ENCODE data around the gene GPSM1. TPM values are rescaled to one million over a fixed set of nuclear protein-coding genes. Genes with fewer than 3 reads are reported as not detected.

GPSM1 gene
- total RNA-seq, 1 experiment from 2014 or later = 24.7 TPM

DNA sequence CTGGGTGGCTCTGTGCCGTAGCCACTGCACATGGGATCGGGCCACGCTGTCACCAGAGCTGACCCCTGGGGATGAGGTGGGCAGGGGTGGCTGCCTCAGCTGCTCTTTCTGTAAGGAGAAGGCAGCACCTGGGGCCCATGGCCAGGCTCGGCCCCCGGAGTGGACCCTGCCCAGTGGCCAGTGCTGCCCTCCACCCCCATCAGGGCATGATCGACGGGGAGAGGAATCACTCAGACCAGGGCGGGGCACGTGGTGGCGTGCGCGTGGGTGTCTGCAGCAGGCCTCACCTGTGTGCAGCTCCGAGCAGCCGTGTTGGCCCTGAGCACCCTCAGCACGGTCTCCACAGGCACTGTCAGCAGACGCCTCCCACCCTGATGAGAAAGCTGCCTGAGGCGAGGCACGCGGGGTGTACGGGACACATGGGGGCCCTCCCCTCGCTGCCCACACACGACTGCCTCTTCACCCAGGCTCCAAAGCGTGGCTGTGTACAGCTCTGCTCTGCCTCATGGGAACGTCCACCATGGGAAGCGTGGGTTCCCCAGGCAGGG, 54.7 kb downstream of the GPSM1 start:
- H3K4ac ChIP-seq (ENCODE audit: low read depth, low read length) = no peak overlapping the region
- WGBS (ENCODE audit: extremely low coverage, insufficient read length, low lambda C conversion rate) = no CpG with 5 or more reads among the region's 25 CpGs
- H2BK15ac ChIP-seq (ENCODE audit: low read depth, low read length) = no peak overlapping the region
- no peak overlapping the region for H2AK5ac ChIP-seq (ENCODE audit: insufficient read length, low read length)
- H3K9me3 Mint-ChIP-seq = no peaks in the 10 kb centered on the region
- H3K4me1 Mint-ChIP-seq = no peaks in the 10 kb centered on the region
- H4K8ac ChIP-seq (replicated peaks; ENCODE audit: insufficient read length, low read depth, low read length) = no peak overlapping the region
- H4K20me1 ChIP-seq (ENCODE audit: control insufficient read depth, insufficient read depth, insufficient read length) = no peaks in the 10 kb centered on the region
- DNase-seq = no peak
- no peak overlapping the region for H2BK12ac ChIP-seq (ENCODE audit: insufficient read length, low read depth, low read length)
- no peak overlapping the region for H3K4me2 ChIP-seq (ENCODE audit: insufficient read depth, insufficient read length, low read length)
- H2AFZ ChIP-seq (ENCODE audit: low read length) = no peak overlapping the region
- H4K5ac ChIP-seq (ENCODE audit: insufficient read length, low read depth, low read length) = no peak overlapping the region
- no peak overlapping the region for H2BK20ac ChIP-seq (ENCODE audit: low read depth, low read length, poor library complexity, severe bottlenecking)
- H3K9ac ChIP-seq (ENCODE audit: extremely low read depth, insufficient read length, low read length) = no peak overlapping the region
- TF ChIP-seq, protein P1, sequence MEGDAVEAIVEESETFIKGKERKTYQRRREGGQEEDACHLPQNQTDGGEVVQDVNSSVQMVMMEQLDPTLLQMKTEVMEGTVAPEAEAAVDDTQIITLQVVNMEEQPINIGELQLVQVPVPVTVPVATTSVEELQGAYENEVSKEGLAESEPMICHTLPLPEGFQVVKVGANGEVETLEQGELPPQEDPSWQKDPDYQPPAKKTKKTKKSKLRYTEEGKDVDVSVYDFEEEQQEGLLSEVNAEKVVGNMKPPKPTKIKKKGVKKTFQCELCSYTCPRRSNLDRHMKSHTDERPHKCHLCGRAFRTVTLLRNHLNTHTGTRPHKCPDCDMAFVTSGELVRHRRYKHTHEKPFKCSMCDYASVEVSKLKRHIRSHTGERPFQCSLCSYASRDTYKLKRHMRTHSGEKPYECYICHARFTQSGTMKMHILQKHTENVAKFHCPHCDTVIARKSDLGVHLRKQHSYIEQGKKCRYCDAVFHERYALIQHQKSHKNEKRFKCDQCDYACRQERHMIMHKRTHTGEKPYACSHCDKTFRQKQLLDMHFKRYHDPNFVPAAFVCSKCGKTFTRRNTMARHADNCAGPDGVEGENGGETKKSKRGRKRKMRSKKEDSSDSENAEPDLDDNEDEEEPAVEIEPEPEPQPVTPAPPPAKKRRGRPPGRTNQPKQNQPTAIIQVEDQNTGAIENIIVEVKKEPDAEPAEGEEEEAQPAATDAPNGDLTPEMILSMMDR (conservative IDR thresholded peaks at IDR 0.05) = no peak
- no peak overlapping the region for H3K18ac ChIP-seq (ENCODE audit: insufficient read length, low read depth, low read length)
- no peak overlapping the region for H3K14ac ChIP-seq (ENCODE audit: insufficient read depth, low read length)
- H4K91ac ChIP-seq (ENCODE audit: insufficient read length, low read depth, low read length) = no peak overlapping the region
- H3K27ac ChIP-seq (ENCODE audit: insufficient read length, low read depth, low read length) = no peak overlapping the region
- H3K27ac Mint-ChIP-seq = no peak overlapping the region
- H3T11ph ChIP-seq (ENCODE audit: low read length) = no peak overlapping the region
- no peaks in the 10 kb centered on the region for H3K79me1 ChIP-seq (ENCODE audit: insufficient read depth, low read depth, low read length, poor library complexity, severe bottlenecking)
- no peaks in the 10 kb centered on the region for H3K9me3 ChIP-seq (ENCODE audit: control insufficient read depth, low read depth, low read length)
- no peaks in the 10 kb centered on the region for H3K4me1 ChIP-seq (ENCODE audit: insufficient read depth, low read length)
- no peaks in the 10 kb centered on the region for H3K27me3 Mint-ChIP-seq (ENCODE audit: low read depth)
- no peak overlapping the region for H3K4me3 Mint-ChIP-seq
- H3K27me3 ChIP-seq (ENCODE audit: insufficient read depth, low read length) = no peaks in the 10 kb centered on the region
- no peak overlapping the region for H3K23ac ChIP-seq (ENCODE audit: insufficient read length, low read depth, low read length)
- no peak overlapping the region for H2BK5ac ChIP-seq (ENCODE audit: insufficient read length, low read length)
- peaks cover 17 to 57% (median 44%) of the 10 kb centered on the region in 3 experiments; a peak in 6 of 7 replicates for H3K36me3 Mint-ChIP-seq (ENCODE audit: insufficient read depth in 1 of 3, low read depth in 3 of 3)
- H3K56ac ChIP-seq (ENCODE audit: insufficient read length, low read depth, low read length) = no peak overlapping the region
- no peaks in the 10 kb centered on the region for H3K23me2 ChIP-seq (ENCODE audit: insufficient read length, low read depth, low read length, poor library complexity, severe bottlenecking)
- H2BK120ac ChIP-seq (ENCODE audit: low read depth, low read length, poor library complexity, severe bottlenecking) = no peak overlapping the region
- H3K79me2 ChIP-seq (ENCODE audit: insufficient read depth, low read length) = no peaks in the 10 kb centered on the region
